Activated naive CD8-positive, alpha-beta T cell treated with anti-CD3 and anti-CD28 coated beads for 36 hours (primary cell): ENCODE results near the gene ADAR. TPM values are rescaled to one million over a fixed set of nuclear protein-coding genes. Genes with fewer than 3 reads are reported as not detected.
A peak's percentile ranks its signal among the peaks of the same experiment; 100 is the strongest.

Source experiments
- DNase-seq: peaks from one replicate; pipeline ENCODE4 v3.0.0; 2021
- H3K27ac Mint-ChIP-seq: one replicate; pipeline ENCODE4 v1.8.0; 2022; ENCODE audit warnings: mild to moderate bottlenecking, moderate library complexity, mixed read lengths
- H3K27me3 Mint-ChIP-seq: one replicate; pipeline ENCODE4 v1.8.0; 2022; ENCODE audit warnings: mild to moderate bottlenecking, mixed read lengths
- H3K36me3 Mint-ChIP-seq: one replicate; pipeline ENCODE4 v1.8.0; 2021; ENCODE audit warnings: mild to moderate bottlenecking, mixed read lengths
- H3K4me1 Mint-ChIP-seq: one replicate; pipeline ENCODE4 v1.8.0; 2021; ENCODE audit warnings: mixed read lengths
- H3K4me3 Mint-ChIP-seq: one replicate; pipeline ENCODE4 v1.8.0; 2022; ENCODE audit warnings: mild to moderate bottlenecking, moderate library complexity, mixed read lengths
- H3K9me3 Mint-ChIP-seq: one replicate; pipeline ENCODE4 v1.8.0; 2022; ENCODE audit warnings: mixed read lengths
- total RNA-seq, 2 experiments: library from RNA; stranded (reverse); gene quantifications; one replicate each; pipeline ENCODE4 v1.2.3, GENCODE V29; 2021

Gene ADAR
- total RNA-seq, 2 experiments from 2014 or later = 256 TPM

GRCh38 chr1:154547105-154547732 lies 60.8 kb downstream of the ADAR start:
- H3K27ac Mint-ChIP-seq = no peak overlapping the region

GRCh38 chr1:154546264-154547063 lies 61.5 kb downstream of the ADAR start:
- Mint-ChIP-seq H3K9me3 (no peaks in the 10 kb centered on the region), H3K4me3 (no peak overlapping the region), H3K27ac (no peak overlapping the region), H3K27me3 (no peaks in the 10 kb centered on the region), H3K4me1 (peaks cover 8% of the 10 kb centered on the region), H3K36me3 (peaks cover 5% of the 10 kb centered on the region)
- peak; percentile 63 for DNase-seq

More at GRCh38 chr1:154547105-154547732, 60.8 kb downstream of the ADAR start:
- DNase-seq = no peak
- H3K27me3 Mint-ChIP-seq = no peaks in the 10 kb centered on the region
- no peaks in the 10 kb centered on the region for H3K9me3 Mint-ChIP-seq
- peaks cover 8% of the 10 kb centered on the region for H3K4me1 Mint-ChIP-seq
- peaks cover 5% of the 10 kb centered on the region for H3K36me3 Mint-ChIP-seq
- H3K4me3 Mint-ChIP-seq = no peak overlapping the region

GRCh38 chr1:154541231-154541630 lies 66.8 kb downstream of the ADAR start:
- H3K36me3 Mint-ChIP-seq = no peaks in the 10 kb centered on the region
- no peak overlapping the region for H3K27ac Mint-ChIP-seq
- peaks cover 4% of the 10 kb centered on the region for H3K27me3 Mint-ChIP-seq
- H3K4me3 Mint-ChIP-seq = no peak overlapping the region
- no peak for DNase-seq
- no peaks in the 10 kb centered on the region for H3K4me1 Mint-ChIP-seq
- no peaks in the 10 kb centered on the region for H3K9me3 Mint-ChIP-seq

- Mint-ChIP-seq H3K4me3 (no peak overlapping the region), H3K27ac (no peak overlapping the region), H3K4me1 (no peaks in the 10 kb centered on the region), H3K36me3 (no peaks in the 10 kb centered on the region), H3K9me3 (no peaks in the 10 kb centered on the region), H3K27me3 (peaks cover 4% of the 10 kb centered on the region)
- no peak for DNase-seq
These were observed 68.2 kb downstream of the ADAR start for GRCh38 chr1:154539486-154540483.

- DNase-seq = no peak
- Mint-ChIP-seq H3K4me1 (no peaks in the 10 kb centered on the region), H3K9me3 (no peaks in the 10 kb centered on the region), H3K27me3 (peaks cover 4% of the 10 kb centered on the region), H3K36me3 (no peaks in the 10 kb centered on the region), H3K27ac (no peak overlapping the region), H3K4me3 (no peak overlapping the region)
These were observed 71.4 kb downstream of the ADAR start for GRCh38 chr1:154536570-154536969.

- Mint-ChIP-seq H3K27me3 (peaks cover under 1% of the 10 kb centered on the region), H3K4me3 (no peak overlapping the region), H3K4me1 (no peaks in the 10 kb centered on the region), H3K9me3 (no peaks in the 10 kb centered on the region), H3K36me3 (no peaks in the 10 kb centered on the region), H3K27ac (no peak overlapping the region)
- DNase-seq = no peak
These were observed 73.8 kb downstream of the ADAR start for GRCh38 chr1:154533952-154534844.

Other genes starting within 250 kb of the ADAR start
- 1 to 10 TPM; 2.3 to 2.4 TPM for gene IL6R, start 202.8 kb downstream of the ADAR start, total RNA-seq
- gene TDRD10, start 106.0 kb downstream of the ADAR start, total RNA-seq = not detected
- gene SHE, start 105.8 kb downstream of the ADAR start, total RNA-seq = not detected
- 10 to 100 TPM; 84.4 to 87.4 TPM for gene UBE2Q1, start 49.5 kb downstream of the ADAR start, total RNA-seq
- not detected for gene CHRNB2, start 40.4 kb downstream of the ADAR start, total RNA-seq